ENCODE results near the gene FEN1. TPM values are rescaled to one million over a fixed set of nuclear protein-coding genes. Genes with fewer than 3 reads are reported as not detected.

FEN1 gene
- total and polyA plus RNA-seq, 2 of the 8 experiments (the other 6 are each of a cell fraction or from before 2014, with no cell fraction given), result 52.6 to 86.1 TPM

DNA sequence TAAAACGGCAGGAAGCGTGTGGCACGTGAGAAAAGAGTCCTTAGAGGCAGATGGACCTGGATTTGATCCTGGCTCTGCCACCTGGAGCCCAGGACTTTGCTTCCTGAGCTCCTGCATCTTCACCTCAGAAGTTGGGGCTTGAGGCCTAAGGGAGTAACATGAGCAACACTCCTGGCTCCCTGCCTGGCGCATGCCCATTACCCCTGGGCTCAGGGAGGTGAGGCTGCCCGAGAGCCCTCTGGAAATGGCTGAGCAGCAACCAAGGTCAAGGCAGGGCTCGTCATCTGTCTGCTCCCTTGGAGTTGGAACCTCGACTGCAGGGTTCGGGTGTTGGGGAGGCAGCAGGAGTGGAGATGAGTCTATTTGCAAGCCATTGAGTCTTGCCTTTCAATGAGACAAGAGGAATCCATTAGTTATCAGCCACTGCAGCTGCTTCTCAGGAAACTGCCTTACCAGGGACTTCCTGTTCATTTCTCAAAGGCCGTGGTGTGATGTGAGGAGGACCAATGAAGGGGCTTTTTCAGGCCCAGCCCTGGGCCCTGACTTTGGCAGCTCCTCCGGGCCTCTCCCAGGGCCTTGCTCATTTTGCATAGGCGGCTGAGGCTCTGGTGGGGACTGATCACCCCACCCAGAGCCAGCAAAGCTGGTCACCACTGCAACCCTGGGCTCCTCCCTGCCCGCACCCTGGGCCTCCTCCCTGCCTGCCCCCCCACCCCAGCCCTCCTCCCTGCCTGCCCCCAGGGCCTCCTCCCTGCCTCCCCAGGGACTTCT lies 41.8 kb downstream of the FEN1 start:
- Histone ChIP-seq H3K4me2 (ENCODE audit: insufficient read depth in 1 of 2, low read depth in 2 of 2, low read length in 2 of 2) (peak overlapping the region; percentile 26 to 46; a peak in 3 of 4 replicates), H4K5ac (ENCODE audit: insufficient read length, low read depth, low read length) (no peak overlapping the region), H4K20me1 (replicated peaks in 1 of 2; ENCODE audit: control insufficient read depth in 1 of 2, insufficient read depth in 2 of 2, low read length in 2 of 2) (peaks cover 21 to 47% of the 10 kb centered on the region in 2 experiments), H3K23me2 (ENCODE audit: low read depth, low read length) (peaks cover 6% of the 10 kb centered on the region), H3K56ac (replicated peaks; ENCODE audit: insufficient read length, low read depth, low read length) (no peak overlapping the region), H4K91ac (replicated peaks; ENCODE audit: insufficient read length, low read length) (peak overlapping the region; percentile 26), H3K36me3 (ENCODE audit: control insufficient read depth in 2 of 4, insufficient read depth in 4 of 4, low read length in 3 of 4) (peaks cover 7 to 27% (median 16%) of the 10 kb centered on the region in 4 experiments; a peak in 7 of 8 replicates), H3K23ac (ENCODE audit: insufficient read length) (no peak overlapping the region), H4K8ac (ENCODE audit: extremely low read depth, insufficient read depth, low read length) (no peak overlapping the region), H2AFZ (ENCODE audit: low read length) (no peak overlapping the region), H2BK20ac (ENCODE audit: low read length) (0 out of 2 replicates have a peak overlapping the region, but pooled peaks have one; percentile 55), H2BK5ac (ENCODE audit: low read depth, low read length) (peak overlapping the region; percentile 80), H3K79me1 (ENCODE audit: low read depth, low read length) (peaks cover 26% of the 10 kb centered on the region), H3K14ac (ENCODE audit: insufficient read length) (no peak overlapping the region), H3K9ac (replicated peaks in 1 of 4; ENCODE audit: extremely low read depth in 1 of 4, low read depth in 3 of 4, low read length in 3 of 4) (peak overlapping the region in 1 of 4 experiments; percentile 4; a peak in 3 of 7 replicates), H3K4me3 (ENCODE audit: extremely low read depth in 1 of 4, insufficient read depth in 2 of 4, low read depth in 3 of 4, low read length in 4 of 4) (peak overlapping the region in 1 of 4 experiments; percentile 5; a peak in 1 of 8 replicates), H3K4ac (replicated peaks; ENCODE audit: insufficient read length, low read depth, low read length) (no peak overlapping the region), H2BK120ac (replicated peaks; ENCODE audit: low read depth, low read length) (no peak overlapping the region), H2BK12ac (ENCODE audit: low read depth, low read length) (peak overlapping the region; percentile 78; the same call in 1 of the 2 replicates), H2AK5ac (ENCODE audit: low read depth, low read length) (peak overlapping the region; percentile 82; the same call in 1 of the 2 replicates), H3K9me3 (ENCODE audit: insufficient read depth in 2 of 2, low read depth in 1 of 2, low read length in 1 of 2) (no peaks in the 10 kb centered on the region), H3K27ac (ENCODE audit: low read depth, low read length) (peak overlapping the region; percentile 73), H3K27me3 (replicated peaks in 1 of 4; ENCODE audit: control insufficient read depth in 3 of 4, extremely low read depth in 1 of 4, insufficient read depth in 3 of 4, low read length in 3 of 4) (no peaks in the 10 kb centered on the region), H3K79me2 (ENCODE audit: control insufficient read depth in 1 of 2, insufficient read depth in 2 of 2, low read length in 2 of 2) (peaks cover 24 to 82% of the 10 kb centered on the region in 2 experiments), H2BK15ac (ENCODE audit: low read length) (peak overlapping the region; percentile 96; the same call in 1 of the 2 replicates), H3K4me1 (replicated peaks in 1 of 4; ENCODE audit: control insufficient read depth in 3 of 4, insufficient read depth in 4 of 4, low read length in 3 of 4) (peaks cover 11 to 44% (median 26%) of the 10 kb centered on the region in 4 experiments), H3K18ac (ENCODE audit: extremely low read depth, low read length) (peak overlapping the region; percentile 85)
- WGBS, 2 experiments (ENCODE audit: extremely low coverage in 1 of 2, insufficient coverage in 1 of 2, insufficient read length in 1 of 2, insufficient replicate concordance in 2 of 2, low coverage in 1 of 2, low lambda C conversion rate in 2 of 2, missing lambda C conversion rate in 1 of 2), result 66% methylated on average over 11 of the region's 12 CpGs; no CpG with 5 or more reads in 1 of the 2 experiments
- ChIA-PET POLR2A (ENCODE audit: partially characterized antibody) (interaction anchor here (0.7 to 3.0 kb wide), 14 partner anchors 10 to 90 kb away, joined by 3 to 28 read pairs (median 4); partner anchors contain the start of genes FADS1, FEN1 and TMEM258), CTCF (ENCODE audit: partially characterized antibody) (interaction anchor here (1.0 to 1.8 kb wide), 8 partner anchors 11 to 273 kb away, joined by 3 to 15 read pairs (median 4); partner anchors contain the start of gene FADS1)
- no peak for FAIRE-seq
- peak in 1 of 2 experiments; percentile 55 for DNase-seq (ENCODE audit: low read depth in 1 of 2, low spot score in 2 of 2)
- no peak for TF ChIP-seq ATF3 (IDR thresholded peaks at IDR 0.05; ENCODE audit: insufficient read depth, low read depth, low read length)
- peak; percentile 67; the same call in 1 of the 2 replicates for TF ChIP-seq POLR2AphosphoS5 (IDR thresholded peaks at IDR 0.05; ENCODE audit: low read depth, low read length)
- TF ChIP-seq BRCA1 (IDR thresholded peaks at IDR 0.05; ENCODE audit: low read depth, low read length), result no peak
- peak; percentile 46; the same call in 1 of the 2 replicates for TF ChIP-seq TAF1 (IDR thresholded peaks at IDR 0.05; ENCODE audit: low read depth, low read length)
- TF ChIP-seq BACH1 (IDR thresholded peaks at IDR 0.05; ENCODE audit: low read length), result no peak
- no peak for TF ChIP-seq EGR1 (IDR thresholded peaks at IDR 0.05; ENCODE audit: borderline replicate concordance, low read depth, low read length)
- no peak for TF ChIP-seq JUN (IDR thresholded peaks at IDR 0.05; ENCODE audit: low read depth, low read length)
- TF ChIP-seq JUND (IDR thresholded peaks at IDR 0.05; ENCODE audit: low read length), result no peak
- TF ChIP-seq CEBPB (IDR thresholded peaks at IDR 0.05; ENCODE audit: low read depth, low read length), result no peak
- no peak for TF ChIP-seq POU5F1 (IDR thresholded peaks at IDR 0.05; ENCODE audit: low read depth, low read length)
- TF ChIP-seq SP2 (IDR thresholded peaks at IDR 0.05; ENCODE audit: low read length), result no peak
